Choroid plexus epithelial cell (primary cell): Measurements from ENCODE around the gene XRN2.
A peak's percentile ranks its signal among the peaks of the same experiment; 100 is the strongest.

ENCODE experiments used
- DNase-seq: peaks from one replicate; pipeline ENCODE4 v3.0.0-alpha.2; 2010; ENCODE audit warnings: low read depth
- H3K4me3 ChIP-seq: 2 replicates; pipeline ENCODE4 v1.5.1; 2011; ENCODE audit warnings: low read depth, mild to moderate bottlenecking, control low read depth, low read length, moderate library complexity
- CTCF ChIP-seq: conservative IDR thresholded peaks from 2 replicates; pipeline ENCODE4 v1.5.1; 2011; ENCODE audit warnings: low read depth, mild to moderate bottlenecking, control low read depth, inconsistent platforms, low read length, moderate library complexity

Gene XRN2

DNA sequence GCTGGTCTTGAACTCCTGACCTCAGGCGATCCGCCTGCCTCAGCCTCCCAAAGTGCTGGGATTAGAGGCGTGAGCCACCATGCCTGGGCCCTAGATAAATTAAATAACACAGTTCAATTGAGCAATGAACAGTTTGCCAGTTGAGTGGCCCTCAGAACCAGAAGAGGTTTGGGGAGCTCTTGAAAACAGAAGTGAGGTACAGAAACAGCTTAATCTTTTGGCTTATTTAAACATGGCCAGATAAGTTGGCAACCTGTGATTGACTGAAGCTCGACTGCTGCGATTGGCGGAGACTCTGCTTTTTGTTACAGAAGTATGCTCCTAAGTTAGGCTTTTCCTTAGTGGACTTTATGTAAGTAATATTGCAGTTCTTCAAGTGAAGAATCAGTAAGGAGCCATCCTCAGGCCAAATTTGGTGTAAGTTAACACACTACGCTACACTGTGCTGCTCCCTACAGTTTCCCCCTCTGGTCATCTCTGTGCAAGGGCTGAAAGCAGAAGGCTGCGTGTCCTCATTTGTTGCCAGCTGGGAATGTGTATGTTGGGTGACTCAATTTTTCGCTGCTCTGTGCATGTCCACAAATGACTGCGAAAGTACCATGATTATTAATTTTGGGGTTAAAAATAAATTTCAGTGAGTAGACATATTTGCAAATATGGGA, 9.8 kb downstream of the XRN2 start:
- TF ChIP-seq CTCF = no peak
- no peak for DNase-seq
- H3K4me3 ChIP-seq = no peak overlapping the region

DNA sequence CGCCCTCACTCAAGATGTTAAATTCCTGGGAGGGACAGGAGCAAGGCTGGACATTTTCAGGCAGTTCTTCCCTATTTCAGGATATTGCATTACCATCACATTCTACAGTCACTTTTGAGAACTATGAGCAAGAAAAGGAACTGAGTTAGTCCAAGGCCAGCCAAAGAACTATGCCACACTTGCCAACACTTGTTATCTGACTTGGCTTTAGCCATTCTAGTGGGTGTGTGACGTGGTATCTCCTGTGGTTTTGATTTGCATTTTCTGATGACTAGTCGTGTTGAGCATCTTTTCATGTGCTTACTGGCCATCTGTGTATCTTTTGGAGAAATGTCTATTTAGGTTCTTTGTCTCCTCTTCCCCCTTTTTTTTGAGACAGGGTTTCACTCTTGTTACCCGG, 12.0 kb downstream of the XRN2 start:
- TF ChIP-seq CTCF = no peak
- peak; percentile 46 for DNase-seq
- H3K4me3 ChIP-seq = no peak overlapping the region

GRCh38 chr20:21322083-21322710, 19.1 kb downstream of the XRN2 start:
- TF ChIP-seq CTCF = no peak
- DNase-seq = peak; percentile 37
- H3K4me3 ChIP-seq = no peak overlapping the region

DNA sequence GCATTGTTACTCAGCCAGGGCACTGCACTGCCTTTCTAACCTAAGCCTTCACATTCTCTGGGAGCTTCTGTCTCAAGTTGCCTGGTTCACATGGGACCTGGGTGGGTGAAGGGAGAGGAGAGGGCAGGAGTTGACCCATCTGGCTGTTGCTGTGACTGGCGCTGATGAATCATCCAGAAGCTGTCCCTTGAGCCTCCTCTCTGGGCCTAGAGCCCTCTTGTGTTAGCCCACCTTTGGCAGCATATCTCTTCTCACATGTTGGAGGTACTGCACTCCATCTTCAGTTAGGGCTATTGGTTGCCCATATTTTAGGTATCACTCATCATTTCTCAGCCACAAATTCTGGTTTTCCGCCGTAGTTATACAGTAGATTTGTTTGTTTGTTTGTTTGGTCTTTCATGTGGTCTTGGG, 19.8 kb downstream of the XRN2 start:
- TF ChIP-seq CTCF = no peak
- no peak overlapping the region for H3K4me3 ChIP-seq
- DNase-seq = peak; percentile 49

GRCh38 chr20:21323640-21324039, 20.5 kb downstream of the XRN2 start:
- no peak for TF ChIP-seq CTCF
- peak; percentile 90 for DNase-seq
- no peak overlapping the region for H3K4me3 ChIP-seq

- TF ChIP-seq CTCF = no peak
- DNase-seq = peak; percentile 44
- H3K4me3 ChIP-seq = no peak overlapping the region
Measured at GRCh38 chr20:21324126-21324525, 21.0 kb downstream of the XRN2 start.

DNA sequence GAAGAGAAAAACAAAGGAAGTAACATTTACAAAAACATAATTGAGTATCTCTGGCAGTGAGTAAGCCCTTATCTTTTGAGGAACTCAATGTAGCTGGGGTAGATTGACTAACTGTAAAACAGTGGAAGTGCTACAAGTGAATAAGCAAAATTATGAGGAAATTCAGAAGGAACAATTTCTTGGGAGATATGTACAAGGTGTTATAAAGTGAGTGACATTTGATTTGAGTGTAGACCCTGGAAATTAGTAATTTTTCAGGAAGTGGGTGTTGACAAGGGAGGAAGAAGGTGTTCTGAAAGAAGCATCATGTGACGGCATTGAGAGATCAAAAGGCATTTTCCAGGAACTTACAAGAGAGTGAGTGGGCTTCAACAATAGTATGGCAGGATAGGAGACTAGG, 22.2 kb downstream of the XRN2 start:
- peak; percentile 34 for DNase-seq
- TF ChIP-seq CTCF = no peak
- H3K4me3 ChIP-seq = no peak overlapping the region
